Activated CD4-positive, alpha-beta T cell treated with anti-CD3 and anti-CD28 coated beads for 36 hours (primary cell): ENCODE measurements around the gene ITPA. TPM values are rescaled to one million over a fixed set of nuclear protein-coding genes. Genes with fewer than 3 reads are reported as not detected.

Experiments used
- ATAC-seq: fragments of 200-7000 bp; cut with Tn5 transposase; one replicate; pipeline ENCODE4 v1.10.0; 2021; ENCODE audit warnings: mild to moderate bottlenecking, moderate library complexity
- CTCF ChIA-PET: fragments of 350-600 bp; sonication (Branson Sonifier 250); formaldehyde crosslinking; loops from one replicate; lab custom pipeline; 2021; ENCODE audit warnings: antibody characterized with exemption; lab: Charles Lee
- POLR2A ChIA-PET: fragments of 350-600 bp; sonication (Branson Sonifier 250); formaldehyde crosslinking; loops from one replicate; lab custom pipeline; 2021; ENCODE audit warnings: antibody characterized with exemption, inconsistent platforms; lab: Charles Lee
- DNase-seq: peaks from one replicate; pipeline ENCODE4 v3.0.0-alpha.2; 2020
- H3K27ac Mint-ChIP-seq: one replicate; pipeline ENCODE4 v1.8.0; 2021; ENCODE audit warnings: mixed read lengths
- H3K27me3 Mint-ChIP-seq: one replicate; pipeline ENCODE4 v1.8.0; 2021; ENCODE audit warnings: mixed read lengths
- H3K36me3 Mint-ChIP-seq: one replicate; pipeline ENCODE4 v1.8.0; 2021; ENCODE audit warnings: low read depth, mixed read lengths
- H3K4me1 Mint-ChIP-seq: one replicate; pipeline ENCODE4 v1.8.0; 2021; ENCODE audit warnings: mixed read lengths
- H3K4me3 Mint-ChIP-seq: one replicate; pipeline ENCODE4 v1.8.0; 2021; ENCODE audit warnings: mild to moderate bottlenecking, moderate library complexity, mixed read lengths
- H3K9me3 Mint-ChIP-seq: one replicate; pipeline ENCODE4 v1.8.0; 2021; ENCODE audit warnings: low read depth, mixed read lengths
- intact Hi-C, 2 experiments: fragments of 100-400 bp; cut with DNase I in 1 of 2; cut with micrococcal nuclease in 1 of 2; formaldehyde crosslinking; loops; one replicate each; pipeline versions ENCODE4 v1.14.2 to v1.15.1; 2022 to 2024; cut with DNase I, micrococcal nuclease
- total RNA-seq, 2 experiments: library from RNA; stranded (reverse); gene quantifications; one replicate each; pipeline ENCODE4 v1.2.3, GENCODE V29; 2021

The ITPA gene
- total RNA-seq, 2 experiments from 2014 or later, result 32.7 to 67.5 TPM

GRCh38 chr20:3231889-3232588, 22.7 kb downstream of the ITPA start:
- ATAC-seq (no peak), DNase-seq (no peak)
- peaks cover 10% of the 10 kb centered on the region for H3K27me3 Mint-ChIP-seq
- H3K4me1 Mint-ChIP-seq, result no peaks in the 10 kb centered on the region
- H3K36me3 Mint-ChIP-seq, result no peaks in the 10 kb centered on the region
- intact Hi-C loops, result no loop called here
- H3K9me3 Mint-ChIP-seq, result no peaks in the 10 kb centered on the region
- ChIA-PET CTCF (interaction anchor here (0.7 kb wide), 1 partner anchor 10 kb away, joined by 4 read pairs; no protein-coding TSS in a partner anchor), POLR2A (no interaction called here)
- no peak overlapping the region for H3K27ac Mint-ChIP-seq
- H3K4me3 Mint-ChIP-seq, result no peak overlapping the region

GRCh38 chr20:3233131-3233990, 24.1 kb downstream of the ITPA start:
- Mint-ChIP-seq H3K27me3 (peaks cover 21% of the 10 kb centered on the region), H3K9me3 (no peaks in the 10 kb centered on the region)

GRCh38 chr20:3233991-3234498, 24.7 kb downstream of the ITPA start:
- ChIA-PET POLR2A (interaction anchor here (0.7 kb wide), 1 partner anchor 37 kb away, joined by 3 read pairs; no protein-coding TSS in a partner anchor), CTCF (no interaction called here)
- Mint-ChIP-seq H3K4me3 (no peak overlapping the region), H3K27me3 (peaks cover 23% of the 10 kb centered on the region), H3K9me3 (no peaks in the 10 kb centered on the region), H3K4me1 (no peaks in the 10 kb centered on the region), H3K27ac (no peak overlapping the region), H3K36me3 (no peaks in the 10 kb centered on the region)
- DNase-seq (no peak), ATAC-seq (no peak)
- intact Hi-C loops, result no loop called here

More at GRCh38 chr20:3233131-3233990, 24.1 kb downstream of the ITPA start:
- ChIA-PET POLR2A (interaction anchor here (0.7 kb wide), 1 partner anchor 38 kb away, joined by 3 read pairs; no protein-coding TSS in a partner anchor), CTCF (no interaction called here)
- DNase-seq, result no peak
- intact Hi-C loops, result no loop called here
- Mint-ChIP-seq H3K4me1 (no peaks in the 10 kb centered on the region), H3K27ac (no peak overlapping the region), H3K4me3 (no peak overlapping the region), H3K36me3 (no peaks in the 10 kb centered on the region)
- no peak for ATAC-seq

GRCh38 chr20:3235666-3236324, 26.5 kb downstream of the ITPA start:
- ChIA-PET CTCF (interaction anchor here (0.8 to 1.0 kb wide), 2 partner anchors 17 to 378 kb away, joined by 3 read pairs; no protein-coding TSS in a partner anchor), POLR2A (no interaction called here)
- Mint-ChIP-seq H3K4me1 (peaks cover 7% of the 10 kb centered on the region), H3K27ac (no peak overlapping the region), H3K9me3 (no peaks in the 10 kb centered on the region), H3K27me3 (peaks cover 36% of the 10 kb centered on the region), H3K36me3 (no peaks in the 10 kb centered on the region), H3K4me3 (no peak overlapping the region)
- ATAC-seq (no peak), DNase-seq (no peak)
- intact Hi-C loops, result no loop called here

- H3K4me3 Mint-ChIP-seq, result peak overlapping the region; percentile 55
- H3K9me3 Mint-ChIP-seq, result no peaks in the 10 kb centered on the region
- H3K27ac Mint-ChIP-seq, result no peak overlapping the region
- H3K36me3 Mint-ChIP-seq, result no peaks in the 10 kb centered on the region
- no peak for DNase-seq
- POLR2A ChIA-PET, result no interaction called here
- ATAC-seq, result no peak
- H3K27me3 Mint-ChIP-seq, result peaks cover 46% of the 10 kb centered on the region
- CTCF ChIA-PET, result interaction anchor here (0.8 to 1.0 kb wide), 2 partner anchors 14 to 18 kb away, joined by 3 read pairs; no protein-coding TSS in a partner anchor
- intact Hi-C loops, result no loop called here
- H3K4me1 Mint-ChIP-seq, result peaks cover 7% of the 10 kb centered on the region
Measured at GRCh38 chr20:3237011-3237957, 28.0 kb downstream of the ITPA start.

- Mint-ChIP-seq H3K4me3 (peak overlapping the region; percentile 68), H3K4me1 (peaks cover 7% of the 10 kb centered on the region), H3K27ac (no peak overlapping the region), H3K27me3 (peaks cover 48% of the 10 kb centered on the region), H3K9me3 (no peaks in the 10 kb centered on the region), H3K36me3 (no peaks in the 10 kb centered on the region)
- DNase-seq (no peak), ATAC-seq (peak; percentile 38)
- ChIA-PET CTCF (interaction anchor here (0.9 to 1.5 kb wide), 3 partner anchors 11 to 78 kb away, joined by 4 to 7 read pairs (median 6); no protein-coding TSS in a partner anchor), POLR2A (no interaction called here)
- intact Hi-C loops, result loop anchor here in 1 of 2 experiments (2.0 kb wide), 1 partner anchor 233 kb away; the partner anchor contains the start of gene ATRN
Measured at GRCh38 chr20:3237958-3238615, 28.8 kb downstream of the ITPA start.

GRCh38 chr20:3238616-3239025, 29.3 kb downstream of the ITPA start:
- POLR2A ChIA-PET, result no interaction called here
- H3K4me1 Mint-ChIP-seq, result peaks cover 7% of the 10 kb centered on the region
- no peaks in the 10 kb centered on the region for H3K36me3 Mint-ChIP-seq
- intact Hi-C loops, result loop anchor here in 1 of 2 experiments (2.0 kb wide), 1 partner anchor 232 kb away; the partner anchor contains the start of gene ATRN
- peak; percentile 63 for ATAC-seq
- CTCF ChIA-PET, result interaction anchor here (0.9 to 1.5 kb wide), 3 partner anchors 10 to 78 kb away, joined by 4 to 7 read pairs (median 6); no protein-coding TSS in a partner anchor
- no peaks in the 10 kb centered on the region for H3K9me3 Mint-ChIP-seq
- H3K27ac Mint-ChIP-seq, result no peak overlapping the region
- H3K27me3 Mint-ChIP-seq, result peaks cover 48% of the 10 kb centered on the region
- peak overlapping the region; percentile 68 for H3K4me3 Mint-ChIP-seq
- DNase-seq, result peak; percentile 73

- ATAC-seq, result peak; percentile 68
- Mint-ChIP-seq H3K27ac (no peak within 1 kb of the TSS), H3K9me3 (no peaks in the 10 kb centered on the region), H3K4me1 (peaks cover 7% of the 10 kb centered on the region), H3K4me3 (peak within 1 kb of the TSS; percentile 77), H3K36me3 (no peaks in the 10 kb centered on the region), H3K27me3 (peaks cover 48% of the 10 kb centered on the region)
- CTCF ChIA-PET, result interaction anchor here (0.6 to 1.5 kb wide), 4 partner anchors 10 to 472 kb away, joined by 3 to 7 read pairs (median 5); no protein-coding TSS in a partner anchor
- intact Hi-C loops, result loop anchor here in 1 of 2 experiments (2.0 kb wide), 1 partner anchor 232 kb away; the partner anchor contains the start of gene ATRN
- peak; percentile 63 for DNase-seq
- POLR2A ChIA-PET, result interaction anchor here (0.6 kb wide), 1 partner anchor 329 kb away, joined by 3 read pairs; no protein-coding TSS in a partner anchor
Measured at GRCh38 chr20:3239026-3239866, 29.9 kb downstream of the ITPA start, which contains the start of gene SLC4A11. TSS of gene SLC4A11 (minus strand) at chr20:3239190. CDS start at chr20:3239137, 53 bp downstream.
